ENCODE results near the gene ARHGAP6.
"Not testable (repeated sequence)": the region's sequence is repeated elsewhere in the genome, so short reads cannot be mapped to it uniquely, and the experiment has no call there.

ARHGAP6 gene

GRCh38 chrX:11164433-11164832 is 501.3 kb downstream of the ARHGAP6 start:
- no peak for DNase-seq (ENCODE audit: low spot score)

GRCh38 chrX:11159149-11159548 is 506.6 kb downstream of the ARHGAP6 start:
- no peak for DNase-seq (ENCODE audit: low spot score)

GRCh38 chrX:11151799-11152559 is 513.7 kb downstream of the ARHGAP6 start:
- DNase-seq (ENCODE audit: low spot score), result no peak

GRCh38 chrX:11148401-11148800 is 517.3 kb downstream of the ARHGAP6 start:
- DNase-seq (ENCODE audit: low spot score), result no peak

GRCh38 chrX:11146411-11146810 is 519.3 kb downstream of the ARHGAP6 start:
- DNase-seq (ENCODE audit: low spot score), result no peak

- peak; percentile 28 for DNase-seq (ENCODE audit: low spot score)
These were observed 521.6 kb downstream of the ARHGAP6 start for GRCh38 chrX:11143931-11144678.

GRCh38 chrX:11138498-11139390 is 527.0 kb downstream of the ARHGAP6 start:
- no peak for DNase-seq (ENCODE audit: low spot score)

- peak; percentile 7 for DNase-seq (ENCODE audit: low spot score)
These were observed 528.1 kb downstream of the ARHGAP6 start for GRCh38 chrX:11137543-11138139.

- no peak for DNase-seq (ENCODE audit: low spot score)
These were observed 530.0 kb downstream of the ARHGAP6 start for GRCh38 chrX:11135564-11136185.

- DNase-seq (ENCODE audit: low spot score), result no peak
These were observed 534.6 kb downstream of the ARHGAP6 start for GRCh38 chrX:11131146-11131545.

GRCh38 chrX:11130136-11130535 is 535.6 kb downstream of the ARHGAP6 start:
- DNase-seq (ENCODE audit: low spot score), result no peak

GRCh38 chrX:11129534-11130105 is 536.1 kb downstream of the ARHGAP6 start:
- DNase-seq (ENCODE audit: low spot score), result no peak

- DNase-seq (ENCODE audit: low spot score), result no peak
These were observed 540.7 kb downstream of the ARHGAP6 start for GRCh38 chrX:11125060-11125459.

GRCh38 chrX:11124112-11124511 is 541.6 kb downstream of the ARHGAP6 start:
- no peak for DNase-seq (ENCODE audit: low spot score)

GRCh38 chrX:11123087-11123486 is 542.6 kb downstream of the ARHGAP6 start:
- not testable (repeated sequence) for DNase-seq (ENCODE audit: low spot score)

GRCh38 chrX:11119313-11119943 is 546.3 kb downstream of the ARHGAP6 start:
- DNase-seq (ENCODE audit: low spot score), result no peak

- DNase-seq (ENCODE audit: low spot score), result no peak
These were observed 548.0 kb downstream of the ARHGAP6 start for GRCh38 chrX:11117745-11118144.

GRCh38 chrX:11113731-11114130 is 552.0 kb downstream of the ARHGAP6 start:
- DNase-seq (ENCODE audit: low spot score), result no peak

GRCh38 chrX:11111947-11112346 is 553.8 kb downstream of the ARHGAP6 start:
- no peak for DNase-seq (ENCODE audit: low spot score)

GRCh38 chrX:11111037-11111851 is 554.5 kb downstream of the ARHGAP6 start, which contains the start of gene HCCS:
Gene HCCS (plus strand): TSS chrX:11111332. CDS start chrX:11112061, 729 bp downstream.
- peak; percentile 37 for DNase-seq (ENCODE audit: low spot score)

Data from HuH-7.5 (cell line).